HCT116 (cell line): ENCODE measurements around the gene ANKFN1. TPM values are rescaled to one million over a fixed set of nuclear protein-coding genes. Genes with fewer than 3 reads are reported as not detected.

Source experiments
- ATAC-seq: fragments of 200-7000 bp; cut with Tn5 transposase; 2 replicates; pipeline ENCODE4 v1.9.1; 2020; ENCODE audit warnings: mild to moderate bottlenecking, moderate library complexity
- BruUV-seq: library from RNA; stranded (reverse); fragments of 400-500 nt; replicated peaks from 2 replicates; lab custom pipeline; 2021; lab: Mats Ljungman, UMichigan
- CTCF ChIA-PET: fragments of 300-600 bp; sonication (Branson Sonifier 250); formaldehyde crosslinking; loops from one replicate; lab custom pipeline; 2021; ENCODE audit warnings: antibody characterized with exemption; lab: Charles Lee
- POLR2A ChIA-PET: fragments of 300-600, 350-600 bp; sonication (Branson Sonifier 250); formaldehyde crosslinking; loops from one replicate; lab custom pipeline; 2021; ENCODE audit warnings: antibody characterized with exemption; lab: Charles Lee
- RAD21 ChIA-PET, 2 experiments: fragments of 300-600 bp; sonication (Branson Sonifier 250); formaldehyde crosslinking; loops; one replicate each; lab custom pipeline; 2023; ENCODE audit warnings: low total read pairs in 2 of 2; ENCODE audit not compliant: uncharacterized antibody in 2 of 2, unreplicated experiment in 2 of 2, low non-redundant PET in 1 of 2; lab: Charles Lee
- DNase-seq: peaks from one replicate; pipeline ENCODE4 v3.0.0-alpha.2; 2010; ENCODE audit warnings: low read depth, low spot score
- H2AFZ ChIP-seq: fragments of 200-600 bp; shearing (Covaris generic), sonication (generic); 2 replicates; pipeline ENCODE4 v1.6.1; 2017; ENCODE audit warnings: low read depth, mixed run types, mixed read lengths, antibody characterized with exemption, low read length; ENCODE audit not compliant: poor library complexity, severe bottlenecking
- H3K27ac ChIP-seq: 2 replicates; pipeline ENCODE4 v1.5.1; 2012; ENCODE audit warnings: low read depth, low read length
- H3K27me3 ChIP-seq: fragments of 200-600 bp; sonication (generic); 2 replicates; pipeline ENCODE4 v1.6.1; 2016; ENCODE audit warnings: mixed run types, low read length, mixed read lengths; ENCODE audit not compliant: insufficient read depth
- H3K36me3 ChIP-seq, 2 experiments: fragments of 200-500 bp in 1 of 2; fragments of 200-600 bp in 1 of 2; sonication (Bioruptor generic) in 1 of 2; sonication (generic) in 1 of 2; 2 replicates each; pipeline versions ENCODE4 v1.5.1 to v1.6.1; 2014 to 2016; ENCODE audit warnings: low read length in 2 of 2, inconsistent platforms in 1 of 2, mixed read lengths in 1 of 2, mixed run types in 1 of 2; ENCODE audit not compliant: insufficient read depth in 2 of 2, control insufficient read depth in 1 of 2
- H3K4me1 ChIP-seq, 2 experiments: fragments of 200-600 bp in 1 of 2; sonication (generic) in 1 of 2; 2 replicates each; pipeline versions ENCODE4 v1.5.1 to v1.6.1; 2012 to 2017; ENCODE audit warnings: low read length in 2 of 2, inconsistent platforms in 1 of 2, mild to moderate bottlenecking in 1 of 2, mixed read lengths in 1 of 2, mixed run types in 1 of 2, moderate library complexity in 1 of 2; ENCODE audit not compliant: insufficient read depth in 2 of 2, control insufficient read depth in 1 of 2
- H3K4me2 ChIP-seq: fragments of 200-600 bp; sonication (generic); 2 replicates; pipeline ENCODE4 v1.6.1; 2017; ENCODE audit warnings: mixed run types, low read length, mixed read lengths
- H3K4me3 ChIP-seq, 2 experiments: fragments of 200-600 bp in 1 of 2; sonication (generic) in 1 of 2; replicated peaks in 1 of 2; 2 replicates each; pipeline ENCODE4 v1.5.1; 2011 to 2016; ENCODE audit warnings: low read length in 2 of 2, control low read depth in 1 of 2, low read depth in 1 of 2, mild to moderate bottlenecking in 1 of 2, mixed read lengths in 1 of 2, mixed run types in 1 of 2
- H3K79me2 ChIP-seq: fragments of 200-600 bp; sonication (generic); 2 replicates; pipeline ENCODE4 v1.6.1; 2017; ENCODE audit warnings: mild to moderate bottlenecking, mixed run types, low read length, moderate library complexity, mixed read lengths; ENCODE audit not compliant: insufficient read depth
- H3K9ac ChIP-seq: fragments of 200-600 bp; sonication (generic); 2 replicates; pipeline ENCODE4 v1.6.1; 2016; ENCODE audit warnings: low read length, mixed read lengths
- H3K9me2 ChIP-seq: fragments of 200-600 bp; sonication (generic), shearing (Covaris generic); 2 replicates; pipeline ENCODE4 v1.6.1; 2017; ENCODE audit warnings: mixed run types, mild to moderate bottlenecking, moderate library complexity; ENCODE audit not compliant: insufficient read depth
- H3K9me3 ChIP-seq, 2 experiments: fragments of 200-500 bp in 1 of 2; fragments of 200-600 bp in 1 of 2; sonication (Bioruptor generic) in 1 of 2; sonication (generic) in 1 of 2; 2 replicates each; pipeline ENCODE4 v1.6.1; 2014 to 2017; ENCODE audit warnings: low read length in 2 of 2, mixed read lengths in 2 of 2, inconsistent platforms in 1 of 2, low read depth in 1 of 2, mild to moderate bottlenecking in 1 of 2, mixed run types in 1 of 2, moderate library complexity in 1 of 2; ENCODE audit not compliant: control insufficient read depth in 1 of 2, insufficient read depth in 1 of 2
- H4K20me1 ChIP-seq: fragments of 200-600 bp; sonication (generic), shearing (Covaris generic); 2 replicates; pipeline ENCODE4 v1.6.1; 2017; ENCODE audit warnings: mixed run types, mild to moderate bottlenecking, moderate library complexity; ENCODE audit not compliant: insufficient read depth
- ATF3 ChIP-seq: IDR thresholded peaks from 2 replicates; pipeline ENCODE4 v1.6.1; 2012
- CEBPB ChIP-seq: IDR thresholded peaks from 2 replicates; pipeline ENCODE4 v1.6.1; 2012; ENCODE audit warnings: low read depth
- CTCF ChIP-seq, 3 experiments: fragments of 200-600 bp in 1 of 3; sonication (generic) in 1 of 3; IDR thresholded peaks in 2 of 3; conservative IDR thresholded peaks in 1 of 3; 2 replicates each; pipeline ENCODE4 v1.5.1; 2012 to 2017; ENCODE audit warnings: low read depth in 2 of 3, low read length in 2 of 3, antibody characterized with exemption in 1 of 3, borderline replicate concordance in 1 of 3, control low read depth in 1 of 3, mild to moderate bottlenecking in 1 of 3, mixed read lengths in 1 of 3, mixed run types in 1 of 3, moderate library complexity in 1 of 3; ENCODE audit not compliant: insufficient read depth in 1 of 3
- JUND ChIP-seq: IDR thresholded peaks from 2 replicates; pipeline ENCODE4 v1.6.1; 2012
- POLR2AphosphoS5 ChIP-seq: IDR thresholded peaks from 2 replicates; pipeline ENCODE4 v1.6.1; 2011; ENCODE audit warnings: mild to moderate bottlenecking, low read depth, low read length, moderate library complexity
- RAD21 ChIP-seq: IDR thresholded peaks from 2 replicates; pipeline ENCODE4 v1.6.1; 2012; ENCODE audit warnings: low read depth, mild to moderate bottlenecking
- SIN3A ChIP-seq: IDR thresholded peaks from 2 replicates; pipeline ENCODE4 v1.6.1; 2012; ENCODE audit warnings: low read depth
- SP1 ChIP-seq: IDR thresholded peaks from 2 replicates; pipeline ENCODE4 v1.6.1; 2012; ENCODE audit warnings: low read depth
- YY1 ChIP-seq: IDR thresholded peaks from 2 replicates; pipeline ENCODE4 v1.6.1; 2011; ENCODE audit warnings: low read length, low read depth, moderate library complexity, mild to moderate bottlenecking; ENCODE audit not compliant: insufficient replicate concordance; ENCODE audit errors: extremely low read depth
- ZBTB33 ChIP-seq: IDR thresholded peaks from 2 replicates; pipeline ENCODE4 v1.6.1; 2011; ENCODE audit warnings: mild to moderate bottlenecking, low read length, moderate library complexity; ENCODE audit not compliant: insufficient replicate concordance; ENCODE audit errors: extremely low read depth
- intact Hi-C: fragments of 100-400 bp; cut with micrococcal nuclease; formaldehyde crosslinking; loops from 2 replicates; pipeline ENCODE4 v1.10.0; 2022
- total RNA-seq: library from RNA; stranded (reverse); gene quantifications from one replicate; pipeline ENCODE4 v1.2.1, GENCODE V29; 2021; ENCODE audit not compliant: unreplicated experiment

ANKFN1 gene
- total RNA-seq, 1 experiment from 2014 or later: 1.1 TPM

- ChIA-PET CTCF (no interaction called here), POLR2A (no interaction called here)
- H3K9me3 ChIP-seq: no peaks in the 10 kb centered on the region
- H4K20me1 ChIP-seq: no peaks in the 10 kb centered on the region
- DNase-seq (no peak), ATAC-seq (no peak)
- H3K79me2 ChIP-seq: no peaks in the 10 kb centered on the region
- H3K27ac ChIP-seq: no peak overlapping the region
- no peak overlapping the region for H3K4me2 ChIP-seq
- no peak for TF ChIP-seq ZBTB33
- TF ChIP-seq, all 23 proteins: peak for 0
- Histone ChIP-seq H3K4me1 (no peaks in the 10 kb centered on the region), H3K4me3 (no peak overlapping the region), H3K27me3 (peaks cover 10% of the 10 kb centered on the region; the same call in 1 of the 2 replicates), H2AFZ (no peak overlapping the region), H3K9ac (no peak overlapping the region), H3K36me3 (no peaks in the 10 kb centered on the region), H3K9me2 (no peaks in the 10 kb centered on the region)
- BruUV-seq: no TSS peak
- intact Hi-C loops: no loop called here
- RAD21 ChIA-PET: no interaction called here
These were observed 31.4 kb downstream of the ANKFN1 start for GRCh38 chr17:56184650-56185049.

GRCh38 chr17:56185491-56186221 is 32.4 kb downstream of the ANKFN1 start:
- ATAC-seq (no peak), DNase-seq (no peak)
- BruUV-seq: no TSS peak
- H3K4me2 ChIP-seq: no peak overlapping the region
- TF ChIP-seq CEBPB (no peak), POLR2AphosphoS5 (no peak), CTCF (IDR thresholded peaks at IDR 0.05 in 2 of 3, conservative IDR thresholded peaks at IDR 0.05 in 1 of 3; ENCODE audit: borderline replicate concordance in 1 of 3, insufficient read depth in 1 of 3, low read depth in 2 of 3, low read length in 2 of 3) (no peak), SIN3A (no peak), ZBTB33 (no peak), YY1 (no peak), ATF3 (no peak), JUND (no peak), SP1 (no peak), RAD21 (no peak)
- TF ChIP-seq, all 23 proteins: peak for 0
- H3K36me3 ChIP-seq: no peaks in the 10 kb centered on the region
- no peaks in the 10 kb centered on the region for H3K79me2 ChIP-seq
- H3K9me2 ChIP-seq: no peaks in the 10 kb centered on the region
- H2AFZ ChIP-seq: no peak overlapping the region
- H3K9ac ChIP-seq: no peak overlapping the region
- CTCF ChIA-PET: no interaction called here
- no peak overlapping the region for H3K4me3 ChIP-seq
- peaks cover 3% of the 10 kb centered on the region; the same call in 1 of the 2 replicates for H3K27me3 ChIP-seq
- POLR2A ChIA-PET: no interaction called here
- H4K20me1 ChIP-seq: no peaks in the 10 kb centered on the region
- intact Hi-C loops: no loop called here
- no peaks in the 10 kb centered on the region for H3K9me3 ChIP-seq
- H3K27ac ChIP-seq: no peak overlapping the region
- RAD21 ChIA-PET: no interaction called here
- H3K4me1 ChIP-seq: no peaks in the 10 kb centered on the region
